Mesendoderm (in vitro differentiated cells): ENCODE measurements around the gene FLRT2.

ENCODE experiments used
- DNase-seq: peaks from one replicate; pipeline ENCODE4 v3.0.0; 2013
- H2AK5ac ChIP-seq: 2 replicates; pipeline ENCODE4 v1.6.1; 2013; ENCODE audit warnings: low read length, inconsistent platforms
- H2BK120ac ChIP-seq: 2 replicates; pipeline ENCODE4 v1.6.1; 2013; ENCODE audit warnings: low read depth, mild to moderate bottlenecking, low read length, moderate library complexity, mixed read lengths
- H2BK15ac ChIP-seq: replicated peaks from 2 replicates; pipeline ENCODE4 v1.6.1; 2013; ENCODE audit warnings: low read depth, mild to moderate bottlenecking, moderate library complexity
- H2BK5ac ChIP-seq: 2 replicates; pipeline ENCODE4 v1.6.1; 2013; ENCODE audit warnings: low read length, inconsistent platforms
- H3K18ac ChIP-seq: 2 replicates; pipeline ENCODE4 v1.6.1; 2013; ENCODE audit warnings: mild to moderate bottlenecking, low read length, mixed read lengths
- H3K23ac ChIP-seq: one replicate; pipeline ENCODE4 v1.6.1; 2013; ENCODE audit warnings: low read length
- H3K27ac ChIP-seq: 2 replicates; pipeline ENCODE4 v1.5.1; 2013; ENCODE audit warnings: low read depth, mild to moderate bottlenecking, inconsistent platforms, low read length, moderate library complexity
- H3K27me3 ChIP-seq: 2 replicates; pipeline ENCODE4 v1.6.1; 2013; ENCODE audit warnings: low read length, control low read depth, mild to moderate bottlenecking, inconsistent platforms; ENCODE audit not compliant: insufficient read depth, poor library complexity
- H3K36me3 ChIP-seq: 2 replicates; pipeline ENCODE4 v1.6.1; 2013; ENCODE audit warnings: low read length, inconsistent platforms; ENCODE audit not compliant: control insufficient read depth, insufficient read depth
- H3K4ac ChIP-seq: one replicate; pipeline ENCODE4 v1.6.1; 2013; ENCODE audit warnings: low read depth, mild to moderate bottlenecking, low read length, moderate library complexity
- H3K4me1 ChIP-seq: 2 replicates; pipeline ENCODE4 v1.6.1; 2013; ENCODE audit warnings: low read depth, low read length, inconsistent platforms; ENCODE audit not compliant: control insufficient read depth
- H3K4me2 ChIP-seq: 2 replicates; pipeline ENCODE4 v1.6.1; 2013; ENCODE audit warnings: low read length
- H3K4me3 ChIP-seq: 2 replicates; pipeline ENCODE4 v1.5.1; 2013; ENCODE audit warnings: mild to moderate bottlenecking, low read length
- H3K56ac ChIP-seq: one replicate; pipeline ENCODE4 v1.6.1; 2013; ENCODE audit warnings: low read length
- H3K79me1 ChIP-seq: 2 replicates; pipeline ENCODE4 v1.6.1; 2013; ENCODE audit warnings: low read length, inconsistent platforms
- H3K79me2 ChIP-seq: 2 replicates; pipeline ENCODE4 v1.6.1; 2013; ENCODE audit warnings: mild to moderate bottlenecking, low read length; ENCODE audit not compliant: control insufficient read depth, insufficient read depth
- H3K9ac ChIP-seq: 2 replicates; pipeline ENCODE4 v1.6.1; 2013; ENCODE audit warnings: low read length, inconsistent platforms
- H4K5ac ChIP-seq: one replicate; pipeline ENCODE4 v1.6.1; 2013; ENCODE audit warnings: low read length
- H4K8ac ChIP-seq: one replicate; pipeline ENCODE4 v1.6.1; 2013; ENCODE audit warnings: low read depth, mild to moderate bottlenecking, control low read depth, low read length, moderate library complexity
- WGBS: extraction: QIAGEN DNeasy Blood & Tissue Kit; methylation state at CpG from one replicate; pipeline ENCODE4 v1.1.7; 2013; ENCODE audit warnings: low lambda C conversion rate, missing lambda C conversion rate; ENCODE audit not compliant: insufficient coverage; ENCODE audit errors: extremely low coverage; 5-methylcytosine and 5-hydroxymethylcytosine counted together

The FLRT2 gene

DNA sequence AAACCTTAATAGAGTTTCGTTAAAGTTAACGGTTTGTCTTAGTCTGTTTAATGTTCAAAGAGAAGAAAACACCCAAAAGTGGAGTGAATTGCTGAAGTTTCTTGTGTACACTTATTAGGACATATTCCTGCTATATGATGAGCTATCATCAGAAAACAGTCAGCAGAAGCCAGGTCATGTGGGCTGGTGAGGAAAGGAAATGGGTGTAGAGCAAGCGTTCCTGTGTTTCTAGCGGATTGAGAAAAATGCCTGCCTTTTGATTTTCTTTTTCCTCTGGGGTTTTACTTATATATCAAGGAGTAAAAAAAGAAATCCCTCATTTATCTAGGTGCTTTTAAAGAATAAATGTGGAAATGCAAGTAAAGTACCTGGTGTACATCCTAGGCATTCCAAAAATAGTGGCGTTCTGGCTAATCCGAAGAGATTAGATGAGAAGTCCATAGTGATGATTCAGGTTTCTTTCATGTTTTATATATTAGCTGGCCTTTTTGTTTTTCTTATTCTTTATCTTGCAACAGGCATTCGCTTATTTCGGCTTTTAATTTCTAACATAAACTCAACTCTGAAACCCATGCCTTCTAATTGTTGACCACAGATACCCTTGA is 50.7 kb downstream of the FLRT2 start:
- no peak overlapping the region for H3K4me2 ChIP-seq
- no peak overlapping the region for H2AK5ac ChIP-seq
- no peak overlapping the region for H3K18ac ChIP-seq
- DNase-seq, result no peak
- no peaks in the 10 kb centered on the region for H3K79me2 ChIP-seq
- H4K8ac ChIP-seq, result no peak overlapping the region
- no peaks in the 10 kb centered on the region for H3K79me1 ChIP-seq
- no peak overlapping the region for H4K5ac ChIP-seq
- H2BK5ac ChIP-seq, result no peak overlapping the region
- H3K27ac ChIP-seq, result no peak overlapping the region
- no peak overlapping the region for H3K4ac ChIP-seq
- H3K56ac ChIP-seq, result no peak overlapping the region
- H2BK15ac ChIP-seq, result no peak overlapping the region
- peaks cover 5% of the 10 kb centered on the region for H3K4me1 ChIP-seq
- H3K27me3 ChIP-seq, result no peaks in the 10 kb centered on the region
- no CpG with 5 or more reads among the region's 8 CpGs for WGBS
- no peak overlapping the region for H3K23ac ChIP-seq
- H2BK120ac ChIP-seq, result no peak overlapping the region
- no peak overlapping the region for H3K4me3 ChIP-seq
- H3K9ac ChIP-seq, result no peak overlapping the region
- H3K36me3 ChIP-seq, result no peaks in the 10 kb centered on the region

DNA sequence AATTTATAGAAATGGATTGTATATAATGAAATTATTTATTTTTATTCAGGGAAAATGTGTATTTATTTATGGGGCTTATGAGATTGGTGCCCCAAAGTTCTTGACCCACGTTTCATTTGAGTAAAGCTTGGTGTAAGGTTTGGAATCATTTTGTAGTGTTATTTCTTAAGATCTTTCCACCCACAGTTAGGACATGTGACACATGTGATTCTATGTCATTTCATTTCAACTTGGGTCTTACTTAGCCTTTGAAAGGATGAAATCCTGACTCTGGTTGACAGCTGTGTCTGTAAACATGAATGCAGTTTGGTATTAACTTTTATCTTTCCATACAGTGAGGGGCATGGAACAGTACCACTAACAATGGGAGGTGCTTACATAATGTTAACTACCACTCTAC is 51.7 kb downstream of the FLRT2 start:
- Histone ChIP-seq H3K4ac (no peak overlapping the region), H3K9ac (no peak overlapping the region), H4K8ac (no peak overlapping the region), H3K27ac (no peak overlapping the region), H3K18ac (no peak overlapping the region), H3K4me1 (peaks cover under 1% of the 10 kb centered on the region), H3K4me3 (no peak overlapping the region), H3K4me2 (no peak overlapping the region), H4K5ac (no peak overlapping the region), H3K23ac (no peak overlapping the region), H3K79me2 (no peaks in the 10 kb centered on the region), H3K79me1 (no peaks in the 10 kb centered on the region), H2BK15ac (no peak overlapping the region), H3K36me3 (no peaks in the 10 kb centered on the region), H3K27me3 (no peaks in the 10 kb centered on the region), H2BK5ac (no peak overlapping the region), H2BK120ac (no peak overlapping the region), H2AK5ac (no peak overlapping the region), H3K56ac (no peak overlapping the region)
- DNase-seq, result no peak
- WGBS, result no CpG with 5 or more reads among the region's 1 CpG

DNA sequence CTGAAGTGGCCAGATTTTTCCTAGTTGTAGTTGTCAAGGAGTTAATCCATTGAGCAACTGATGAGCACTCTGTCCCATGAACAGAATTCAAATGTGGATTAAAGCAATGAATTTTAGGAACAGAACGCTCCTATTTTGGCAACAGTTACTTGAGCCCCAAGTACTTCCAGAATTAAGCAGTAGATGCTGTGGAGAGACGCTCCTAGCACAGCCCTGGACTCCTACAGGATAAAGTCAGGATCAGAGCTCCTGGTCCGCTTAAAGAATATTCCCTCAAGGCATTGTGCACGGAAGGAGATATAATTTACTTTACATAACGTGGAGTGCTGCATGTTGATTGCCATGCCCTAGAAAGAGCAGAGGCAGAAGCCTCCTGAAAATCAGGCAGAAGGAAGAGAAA is 53.4 kb downstream of the FLRT2 start:
- no peak overlapping the region for H3K4ac ChIP-seq
- no peak overlapping the region for H3K23ac ChIP-seq
- no peak overlapping the region for H3K4me3 ChIP-seq
- WGBS, result no CpG with 5 or more reads among the region's 5 CpGs
- H3K9ac ChIP-seq, result no peak overlapping the region
- no peak overlapping the region for H3K56ac ChIP-seq
- H2BK15ac ChIP-seq, result no peak overlapping the region
- H3K79me2 ChIP-seq, result no peaks in the 10 kb centered on the region
- H4K8ac ChIP-seq, result no peak overlapping the region
- H2BK120ac ChIP-seq, result no peak overlapping the region
- H3K27ac ChIP-seq, result no peak overlapping the region
- no peak overlapping the region for H2BK5ac ChIP-seq
- DNase-seq, result no peak
- H4K5ac ChIP-seq, result no peak overlapping the region
- no peaks in the 10 kb centered on the region for H3K79me1 ChIP-seq
- no peaks in the 10 kb centered on the region for H3K36me3 ChIP-seq
- no peaks in the 10 kb centered on the region for H3K4me1 ChIP-seq
- no peak overlapping the region for H3K18ac ChIP-seq
- H2AK5ac ChIP-seq, result no peak overlapping the region
- H3K4me2 ChIP-seq, result no peak overlapping the region
- H3K27me3 ChIP-seq, result no peaks in the 10 kb centered on the region

DNA sequence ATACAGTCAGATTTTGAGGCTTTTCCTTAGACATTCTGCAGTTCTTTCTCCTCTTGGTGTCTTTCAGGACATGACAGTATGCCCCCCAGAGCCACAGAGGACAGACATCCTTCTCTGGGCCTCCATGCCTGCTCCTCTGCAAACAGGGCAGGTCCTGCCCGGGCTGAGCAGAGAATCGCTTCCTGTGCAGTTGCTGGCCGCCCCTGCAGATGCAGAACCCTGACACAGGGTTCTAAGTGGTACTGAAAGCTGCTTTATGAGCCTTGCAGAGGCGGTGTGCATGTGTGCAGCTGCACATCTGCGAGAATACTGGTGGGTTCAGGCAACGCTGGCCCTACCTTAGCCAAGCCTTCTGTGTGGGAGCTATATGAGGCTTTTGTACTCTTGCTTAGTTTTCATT is 54.5 kb downstream of the FLRT2 start:
- Histone ChIP-seq H2BK15ac (no peak overlapping the region), H3K18ac (no peak overlapping the region), H2BK120ac (no peak overlapping the region), H2AK5ac (no peak overlapping the region), H3K56ac (no peak overlapping the region), H2BK5ac (no peak overlapping the region), H3K4me2 (no peak overlapping the region), H4K5ac (no peak overlapping the region), H3K36me3 (no peaks in the 10 kb centered on the region), H4K8ac (no peak overlapping the region), H3K79me1 (no peaks in the 10 kb centered on the region), H3K79me2 (no peaks in the 10 kb centered on the region), H3K4me1 (no peaks in the 10 kb centered on the region), H3K4me3 (no peak overlapping the region), H3K4ac (no peak overlapping the region), H3K23ac (no peak overlapping the region), H3K27me3 (no peaks in the 10 kb centered on the region), H3K9ac (no peak overlapping the region), H3K27ac (no peak overlapping the region)
- no CpG with 5 or more reads among the region's 6 CpGs for WGBS
- DNase-seq, result no peak

DNA sequence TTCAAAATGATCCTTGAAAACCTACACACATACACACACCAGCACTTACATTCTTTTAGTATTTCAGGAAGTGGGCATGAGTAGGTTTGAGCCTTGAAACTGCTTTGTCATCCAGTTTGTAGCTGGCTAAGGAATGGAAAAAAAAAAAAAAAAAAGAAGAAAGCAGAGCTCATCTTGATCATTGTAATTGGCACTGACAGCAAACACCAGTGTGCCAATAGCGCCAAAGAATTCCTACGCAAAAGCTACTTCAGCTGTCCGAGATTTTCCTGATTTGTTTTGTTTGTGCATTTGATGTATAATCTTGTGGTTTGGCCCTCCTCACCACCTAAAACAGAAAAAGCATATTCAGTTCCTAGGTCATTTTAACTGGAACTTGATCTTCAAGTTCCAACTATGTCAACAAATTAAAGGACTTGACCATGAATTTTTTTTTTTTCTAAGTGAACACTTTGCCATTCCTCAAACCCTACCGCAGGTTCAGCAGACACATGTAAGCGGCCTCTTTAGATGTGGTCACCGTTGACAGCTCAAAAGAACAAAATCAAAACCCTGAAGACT is 57.3 kb downstream of the FLRT2 start:
- H2BK120ac ChIP-seq, result no peak overlapping the region
- H4K8ac ChIP-seq, result no peak overlapping the region
- H3K4me2 ChIP-seq, result no peak overlapping the region
- H3K79me1 ChIP-seq, result no peaks in the 10 kb centered on the region
- no peaks in the 10 kb centered on the region for H3K4me1 ChIP-seq
- no peak overlapping the region for H3K56ac ChIP-seq
- H3K36me3 ChIP-seq, result no peaks in the 10 kb centered on the region
- no peak overlapping the region for H3K4me3 ChIP-seq
- no peak overlapping the region for H2BK5ac ChIP-seq
- no peak overlapping the region for H3K18ac ChIP-seq
- no peak overlapping the region for H2AK5ac ChIP-seq
- no peak overlapping the region for H2BK15ac ChIP-seq
- DNase-seq, result no peak
- no peak overlapping the region for H3K27ac ChIP-seq
- no peak overlapping the region for H4K5ac ChIP-seq
- H3K27me3 ChIP-seq, result no peaks in the 10 kb centered on the region
- H3K9ac ChIP-seq, result no peak overlapping the region
- WGBS, result no CpG with 5 or more reads among the region's 6 CpGs
- no peak overlapping the region for H3K23ac ChIP-seq
- no peak overlapping the region for H3K4ac ChIP-seq
- no peaks in the 10 kb centered on the region for H3K79me2 ChIP-seq

DNA sequence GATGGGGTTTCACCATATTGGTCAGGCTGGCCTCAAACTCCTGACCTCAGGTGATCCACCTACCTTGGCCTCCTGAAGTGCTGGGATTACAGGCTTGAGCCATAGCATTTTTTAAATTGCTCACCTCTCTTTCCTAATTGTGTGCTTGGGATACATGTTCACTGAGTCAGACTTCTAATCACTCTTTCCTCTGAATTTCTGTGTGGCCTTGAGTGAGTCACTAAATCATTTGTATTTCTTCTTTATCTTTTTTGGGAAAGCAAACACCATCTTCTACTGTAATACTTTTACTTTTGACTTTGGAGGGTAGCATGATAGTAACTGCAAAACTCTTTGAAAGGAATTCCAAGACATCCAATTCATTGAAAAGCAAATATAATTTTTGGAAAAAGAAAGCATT is 60.8 kb downstream of the FLRT2 start:
- Histone ChIP-seq H3K4me1 (no peaks in the 10 kb centered on the region), H4K5ac (no peak overlapping the region), H3K36me3 (no peaks in the 10 kb centered on the region), H2BK120ac (no peak overlapping the region), H3K79me1 (no peaks in the 10 kb centered on the region), H4K8ac (no peak overlapping the region), H3K4me2 (no peak overlapping the region), H3K79me2 (no peaks in the 10 kb centered on the region), H3K18ac (no peak overlapping the region), H3K56ac (no peak overlapping the region), H3K4ac (no peak overlapping the region), H2BK5ac (no peak overlapping the region), H3K23ac (no peak overlapping the region), H2BK15ac (no peak overlapping the region), H3K27me3 (no peaks in the 10 kb centered on the region), H3K4me3 (no peak overlapping the region), H3K27ac (no peak overlapping the region), H2AK5ac (no peak overlapping the region), H3K9ac (no peak overlapping the region)
- no peak for DNase-seq
